Measurements from ENCODE around the gene CCDC120. TPM values are rescaled to one million over a fixed set of nuclear protein-coding genes. Genes with fewer than 3 reads are reported as not detected.
A peak's percentile ranks its signal among the peaks of the same experiment; 100 is the strongest.

The CCDC120 gene
- total and polyA plus RNA-seq, 9 of the 15 experiments (the other 6 are each of a cell fraction or from before 2014, with no cell fraction given), result 0.13 to 3.6 (median 0.54) TPM

GRCh38 chrX:49100704-49101628 lies 42.2 kb downstream of the CCDC120 start (continued):
- TF ChIP-seq REST (IDR thresholded peaks at IDR 0.05; ENCODE audit: borderline replicate concordance) (no peak), REST (CRISPR knock-in tag; IDR thresholded peaks at IDR 0.05; ENCODE audit: low read depth) (no peak), NKRF (IDR thresholded peaks at IDR 0.05; ENCODE audit: borderline replicate concordance) (peak; percentile 15; the same call in 1 of the 2 replicates), POLR2G (IDR thresholded peaks at IDR 0.05; ENCODE audit: low read depth, low read length) (peak; percentile 92), ZNF766 (CRISPR knock-in tag; conservative IDR thresholded peaks at IDR 0.05) (no peak), GMEB1 (CRISPR knock-in tag; IDR thresholded peaks at IDR 0.05) (no peak), ZNF277 (CRISPR knock-in tag; IDR thresholded peaks at IDR 0.05; ENCODE audit: borderline replicate concordance) (no peak), SRSF9 (IDR thresholded peaks at IDR 0.05; ENCODE audit: borderline replicate concordance, low read depth, low read length) (no peak), KLF16 (IDR thresholded peaks at IDR 0.05) (no peak), ARHGAP35 (IDR thresholded peaks at IDR 0.05; ENCODE audit: partially characterized antibody) (no peak), PTBP1 (IDR thresholded peaks at IDR 0.05; ENCODE audit: low read depth, low read length) (no peak), MED1 (CRISPR knock-in tag; IDR thresholded peaks at IDR 0.05; ENCODE audit: borderline replicate concordance) (no peak), SMARCE1 (IDR thresholded peaks at IDR 0.05) (0 out of 2 replicates have a peak, but pooled peaks have one; percentile 1), ZNF165 (CRISPR knock-in tag; IDR thresholded peaks at IDR 0.05; ENCODE audit: borderline replicate concordance) (no peak)
